SKM-1 treated with dmso at 0.1 percent for 144 hours (cell line): ENCODE measurements around the gene PKP3.
"Not testable (repeated sequence)": the region's sequence is repeated elsewhere in the genome, so short reads cannot be mapped to it uniquely, and the experiment has no call there.

Source experiments
- DNase-seq: peaks from one replicate; lab custom pipeline; 2025; ENCODE audit not compliant: unreplicated experiment; lab: John Stamatoyannopoulos, UW

The PKP3 gene, protein sequence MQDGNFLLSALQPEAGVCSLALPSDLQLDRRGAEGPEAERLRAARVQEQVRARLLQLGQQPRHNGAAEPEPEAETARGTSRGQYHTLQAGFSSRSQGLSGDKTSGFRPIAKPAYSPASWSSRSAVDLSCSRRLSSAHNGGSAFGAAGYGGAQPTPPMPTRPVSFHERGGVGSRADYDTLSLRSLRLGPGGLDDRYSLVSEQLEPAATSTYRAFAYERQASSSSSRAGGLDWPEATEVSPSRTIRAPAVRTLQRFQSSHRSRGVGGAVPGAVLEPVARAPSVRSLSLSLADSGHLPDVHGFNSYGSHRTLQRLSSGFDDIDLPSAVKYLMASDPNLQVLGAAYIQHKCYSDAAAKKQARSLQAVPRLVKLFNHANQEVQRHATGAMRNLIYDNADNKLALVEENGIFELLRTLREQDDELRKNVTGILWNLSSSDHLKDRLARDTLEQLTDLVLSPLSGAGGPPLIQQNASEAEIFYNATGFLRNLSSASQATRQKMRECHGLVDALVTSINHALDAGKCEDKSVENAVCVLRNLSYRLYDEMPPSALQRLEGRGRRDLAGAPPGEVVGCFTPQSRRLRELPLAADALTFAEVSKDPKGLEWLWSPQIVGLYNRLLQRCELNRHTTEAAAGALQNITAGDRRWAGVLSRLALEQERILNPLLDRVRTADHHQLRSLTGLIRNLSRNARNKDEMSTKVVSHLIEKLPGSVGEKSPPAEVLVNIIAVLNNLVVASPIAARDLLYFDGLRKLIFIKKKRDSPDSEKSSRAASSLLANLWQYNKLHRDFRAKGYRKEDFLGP

DNA sequence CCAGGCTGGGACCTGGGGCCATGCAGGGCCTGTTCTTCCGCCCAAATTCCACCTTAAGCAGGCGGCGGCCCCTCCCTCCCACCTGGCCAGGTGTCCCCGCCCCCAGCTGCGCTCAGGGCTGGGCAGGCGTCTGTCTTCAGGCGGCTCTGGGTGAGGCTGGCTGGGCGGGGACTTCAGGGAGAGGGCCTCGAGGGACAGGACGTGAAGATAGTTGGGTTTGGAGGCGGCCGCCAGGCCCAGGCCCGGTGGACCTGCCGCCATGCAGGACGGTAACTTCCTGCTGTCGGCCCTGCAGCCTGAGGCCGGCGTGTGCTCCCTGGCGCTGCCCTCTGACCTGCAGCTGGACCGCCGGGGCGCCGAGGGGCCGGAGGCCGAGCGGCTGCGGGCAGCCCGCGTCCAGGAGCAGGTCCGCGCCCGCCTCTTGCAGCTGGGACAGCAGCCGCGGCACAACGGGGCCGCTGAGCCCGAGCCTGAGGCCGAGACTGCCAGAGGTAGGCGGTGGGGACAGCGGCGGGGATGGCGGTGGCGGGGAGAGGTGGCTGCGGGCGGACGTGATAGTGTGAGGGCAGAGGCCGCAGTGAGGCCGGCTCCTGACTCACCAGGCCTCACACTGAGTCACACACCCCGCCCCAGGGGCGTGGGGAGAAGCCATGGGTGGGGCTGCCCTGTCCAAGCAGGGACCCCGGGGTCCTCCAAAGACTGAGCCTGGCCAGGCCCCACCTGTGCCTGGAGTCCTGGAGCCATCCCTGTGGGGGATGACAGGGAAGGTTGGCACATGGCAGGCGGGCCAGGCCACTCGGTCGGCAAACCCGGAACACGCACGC lies at the start of gene PKP3:
Gene PKP3 (plus strand): TSS at position 176 of the 824 bp plus-strand sequence. CDS start 84 bp downstream, at position 260.
- no peak for DNase-seq

DNA sequence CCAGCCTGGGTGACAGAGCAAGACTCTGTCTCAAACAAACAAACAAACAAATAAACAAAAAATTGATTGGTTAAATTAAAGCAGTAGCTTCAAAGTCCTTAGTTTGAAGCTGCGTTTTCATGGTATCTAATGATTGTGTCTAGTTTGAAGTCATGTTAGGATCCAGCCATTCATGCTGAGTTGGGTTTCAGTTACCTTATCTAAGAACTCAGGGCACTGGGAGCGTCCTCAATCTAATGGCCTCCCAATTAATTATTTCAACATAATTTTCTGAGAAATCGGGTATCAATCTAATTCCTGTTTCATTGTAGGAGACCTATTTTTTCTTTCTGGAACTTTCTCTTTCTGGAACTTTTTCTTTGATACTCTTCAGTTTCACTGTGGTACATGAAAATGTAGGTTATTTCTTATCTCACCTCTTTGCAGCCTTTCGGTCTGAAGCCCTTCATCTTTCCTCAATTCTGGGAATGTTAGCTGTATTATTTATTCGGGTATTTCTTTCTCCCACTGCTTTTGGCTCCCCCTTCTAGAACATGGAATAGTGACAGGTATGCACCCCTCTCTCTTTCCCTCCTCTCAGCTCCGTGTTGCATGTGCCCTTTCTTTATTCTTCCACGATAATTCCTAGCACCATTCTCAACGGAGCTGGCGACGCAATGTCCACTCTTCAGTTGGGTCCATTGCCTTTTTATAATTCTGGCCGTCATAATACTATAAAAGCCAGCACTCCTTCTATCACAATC lies 49.0 kb upstream of the PKP3 start:
- no peak for DNase-seq

DNA sequence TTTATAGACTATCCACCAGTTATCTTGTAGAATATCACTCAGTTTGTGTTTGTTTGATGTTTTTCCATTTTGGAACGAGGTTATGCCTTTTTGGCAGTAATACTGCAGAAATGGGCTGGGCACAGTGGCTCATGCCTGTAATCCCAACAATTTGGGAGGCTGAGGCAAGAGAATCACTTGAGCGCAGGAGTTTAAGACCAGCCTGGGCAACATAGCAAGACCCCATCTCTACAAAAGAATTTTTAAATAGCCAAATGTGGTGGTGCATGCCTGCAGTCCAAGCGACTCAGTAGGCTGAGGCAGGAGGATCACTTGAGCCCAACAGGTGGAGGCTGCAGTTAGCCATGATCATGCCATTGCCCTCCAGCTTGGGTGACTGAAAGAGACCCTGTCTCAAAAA lies 47.5 kb upstream of the PKP3 start:
- no peak for DNase-seq

DNA sequence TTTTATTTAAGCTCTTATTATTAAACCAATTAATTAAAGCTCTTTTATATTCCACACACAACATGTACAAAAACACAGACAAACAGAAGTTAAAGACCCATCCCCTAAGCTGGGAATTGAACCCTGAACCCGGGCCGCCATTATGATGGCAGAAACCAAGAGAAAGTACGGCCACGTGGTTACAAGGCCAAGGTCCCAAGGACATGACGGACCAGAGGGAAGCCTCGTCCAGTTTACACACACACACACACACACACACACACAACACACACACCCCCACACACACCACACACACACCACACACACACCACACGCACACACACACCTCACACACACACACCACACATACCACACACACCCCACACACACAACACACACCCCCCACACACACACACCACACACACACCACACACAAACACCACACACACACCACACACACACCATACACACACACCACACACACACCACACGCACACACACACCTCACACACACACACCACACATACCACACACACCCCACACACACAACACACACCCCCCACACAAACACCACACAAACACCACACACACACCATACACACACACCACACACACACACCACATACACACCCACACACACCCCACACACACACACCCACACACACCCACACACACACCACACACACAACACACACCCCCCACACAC lies 44.6 kb upstream of the PKP3 start:
- DNase-seq = not testable (repeated sequence)

DNA sequence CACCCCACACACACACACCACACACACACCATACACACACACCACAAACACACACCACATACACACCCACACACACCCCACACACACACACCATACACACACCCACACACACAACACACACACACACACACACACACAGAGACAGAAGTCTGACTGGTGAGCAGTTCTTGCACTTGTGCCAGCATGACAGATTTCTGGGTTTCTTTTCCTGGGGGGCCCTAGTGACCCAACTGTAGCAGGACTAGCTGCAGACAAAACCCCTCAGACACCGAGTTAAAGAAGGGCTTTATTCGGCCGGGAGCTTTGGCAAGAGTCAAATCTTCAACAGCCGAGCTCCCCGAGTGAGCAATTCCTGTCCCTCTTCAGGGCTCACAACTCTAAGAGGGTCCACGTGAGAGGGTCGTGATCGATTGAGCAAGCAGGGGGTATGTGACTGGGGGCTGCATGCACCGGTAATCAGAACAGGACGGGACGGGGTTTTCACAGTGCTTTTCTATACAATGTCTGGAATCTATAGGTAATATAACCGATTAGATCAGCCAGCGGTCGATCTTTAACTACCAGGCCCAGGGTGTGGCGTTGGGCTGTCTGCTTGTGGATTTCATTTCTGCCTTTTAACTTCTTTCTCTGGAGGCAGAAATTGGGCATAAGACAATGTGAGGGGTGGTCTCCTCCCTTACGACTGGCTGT lies 43.8 kb upstream of the PKP3 start:
- DNase-seq = not testable (repeated sequence)

DNA sequence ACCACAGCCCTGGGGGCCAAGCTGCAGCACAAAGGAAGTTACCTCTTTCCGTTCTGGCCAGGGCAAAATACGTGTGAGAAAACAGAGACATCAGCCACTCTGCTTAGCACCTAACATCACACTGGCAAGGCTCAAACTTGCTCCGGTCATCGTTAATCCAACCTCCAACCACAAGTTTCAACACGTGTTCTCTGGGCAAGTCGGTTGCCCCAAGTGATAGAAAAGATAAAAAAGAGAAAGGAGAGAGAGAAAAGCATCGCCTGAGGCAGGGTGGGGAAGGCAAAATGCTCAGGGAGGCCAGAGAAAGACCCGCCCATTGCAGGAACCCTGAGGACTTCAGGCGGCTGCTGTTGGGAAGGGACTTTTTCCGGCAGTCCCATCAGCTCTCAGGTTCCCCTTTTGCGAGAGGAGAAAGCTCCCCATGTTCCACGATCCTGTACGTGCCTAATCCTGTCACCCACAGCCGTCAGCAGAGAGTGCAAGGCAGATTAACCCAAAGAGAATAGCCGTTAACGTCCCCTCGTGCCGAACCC lies 43.2 kb upstream of the PKP3 start:
- peak; percentile 51 for DNase-seq

DNA sequence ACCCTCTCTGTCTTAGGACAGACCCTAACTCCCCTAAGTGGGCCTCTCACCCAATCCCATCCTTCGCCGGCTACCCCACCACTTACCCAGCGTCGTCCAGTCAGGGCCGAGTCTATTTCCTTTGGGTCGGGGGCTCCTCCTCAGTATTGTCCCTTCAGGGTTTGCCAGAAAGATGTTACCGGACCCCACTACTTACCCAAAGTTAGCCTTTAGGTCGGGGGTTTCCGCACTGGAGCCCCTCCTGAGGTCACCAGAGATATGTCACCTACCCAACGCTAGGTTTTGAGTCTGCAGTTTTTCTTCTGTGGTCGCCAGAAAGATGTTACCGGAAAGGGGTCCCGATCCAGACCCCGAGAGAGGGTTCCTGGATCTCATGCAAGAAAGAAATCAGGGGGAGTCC lies 42.6 kb upstream of the PKP3 start:
- DNase-seq = no peak

DNA sequence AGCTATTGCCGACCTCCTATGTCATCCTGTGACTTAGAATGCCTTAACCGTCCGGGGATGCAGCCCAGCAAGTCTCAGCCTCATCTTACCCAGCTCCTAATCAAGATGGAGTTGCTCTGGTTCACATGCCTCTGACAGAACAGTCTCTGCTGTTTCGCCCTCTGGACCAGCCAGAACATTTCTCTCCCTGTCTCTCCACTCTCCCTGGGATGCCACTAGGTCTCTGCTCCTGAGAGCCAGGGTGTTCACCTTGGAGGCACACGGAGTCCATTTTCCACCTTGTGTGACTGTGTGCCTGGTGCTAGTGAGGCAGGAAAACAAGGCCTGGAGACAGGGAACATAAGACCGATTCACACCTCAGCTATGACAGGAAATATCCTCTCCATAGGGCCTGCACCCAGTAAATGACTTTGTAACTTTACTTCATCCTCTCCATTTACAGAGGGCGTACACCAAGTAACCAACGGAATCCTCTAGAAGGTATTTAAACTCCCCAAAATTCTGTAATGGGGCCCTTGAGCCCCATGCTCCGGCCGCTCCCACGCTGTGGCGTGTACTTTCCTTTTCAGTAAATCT lies 41.5 kb upstream of the PKP3 start:
- no peak for DNase-seq

DNA sequence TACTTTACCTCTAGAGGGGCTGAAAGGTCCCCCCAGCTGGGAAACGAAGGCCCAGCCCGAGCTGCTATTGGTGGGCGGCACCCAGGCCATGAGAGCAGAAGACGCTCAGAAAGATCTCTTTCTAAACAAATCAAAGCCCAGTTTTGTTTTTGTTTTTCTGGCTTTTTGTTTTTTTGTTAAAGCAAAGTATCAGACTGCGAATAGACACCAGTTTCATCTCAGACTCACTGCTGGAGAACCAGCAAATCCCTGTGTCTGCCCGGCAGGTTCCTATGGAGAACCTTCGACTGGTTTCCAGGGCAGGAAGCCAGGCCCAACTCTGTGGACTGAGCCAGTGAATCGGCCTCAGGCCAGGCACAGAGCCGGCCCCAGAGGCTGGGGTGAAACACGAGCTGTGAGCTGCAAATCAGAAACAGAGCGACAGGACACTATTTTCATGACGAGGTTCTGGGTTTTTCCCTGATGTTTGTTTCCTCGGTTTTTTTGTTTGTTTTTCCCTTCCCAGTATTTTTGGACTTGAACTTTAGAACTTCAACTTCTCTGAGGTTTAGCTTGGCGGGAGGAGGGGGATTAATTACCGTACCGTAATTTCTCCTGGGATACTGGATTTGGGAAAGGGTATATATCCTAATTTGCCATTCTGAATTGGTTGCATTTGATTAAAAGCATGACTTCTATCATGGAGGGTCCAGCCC lies 40.7 kb upstream of the PKP3 start:
- DNase-seq = no peak

DNA sequence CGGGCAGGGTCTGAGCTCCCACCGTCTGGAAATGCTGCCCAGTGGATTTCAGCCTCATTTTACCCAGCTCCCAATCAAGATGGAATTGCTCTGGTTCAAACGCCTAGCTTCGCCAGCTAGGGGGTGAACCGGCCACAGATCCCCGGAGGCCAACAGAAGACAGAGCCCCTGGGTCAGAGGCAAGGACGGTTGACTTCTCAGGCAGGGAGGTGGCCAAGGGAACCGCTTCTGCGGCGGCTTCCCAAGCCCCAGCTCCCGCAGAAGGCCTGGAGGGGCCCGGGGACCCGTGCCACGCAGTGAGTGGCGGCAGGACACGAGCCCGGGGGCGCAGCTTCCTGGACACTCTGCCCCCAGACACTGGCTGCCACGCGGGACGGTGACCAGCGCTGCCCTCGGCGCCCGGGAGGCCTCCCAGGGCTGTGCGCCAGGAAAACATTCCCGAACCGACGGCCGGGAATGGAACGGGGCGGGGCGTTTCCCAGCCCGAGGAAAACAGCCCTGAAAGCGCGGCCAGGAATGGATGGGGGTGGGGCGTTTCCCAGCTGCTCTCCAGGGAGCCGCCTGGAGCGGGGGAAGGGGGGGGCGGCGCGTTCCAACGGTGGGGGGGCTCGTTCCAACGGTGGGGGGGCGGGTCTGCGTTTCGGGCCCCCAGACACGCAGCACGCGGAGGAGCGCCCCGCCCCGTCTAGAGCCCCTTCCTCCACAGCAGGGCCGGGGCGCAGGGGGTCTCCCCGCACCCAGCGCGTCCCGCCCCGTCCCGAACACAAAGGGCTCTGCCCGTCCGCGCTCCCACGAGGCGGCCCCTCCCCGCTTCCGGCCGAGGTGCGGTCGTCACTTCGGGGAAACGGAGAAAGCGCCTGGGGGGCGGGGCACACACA lies 38.2 kb upstream of the PKP3 start:
- no peak for DNase-seq

DNA sequence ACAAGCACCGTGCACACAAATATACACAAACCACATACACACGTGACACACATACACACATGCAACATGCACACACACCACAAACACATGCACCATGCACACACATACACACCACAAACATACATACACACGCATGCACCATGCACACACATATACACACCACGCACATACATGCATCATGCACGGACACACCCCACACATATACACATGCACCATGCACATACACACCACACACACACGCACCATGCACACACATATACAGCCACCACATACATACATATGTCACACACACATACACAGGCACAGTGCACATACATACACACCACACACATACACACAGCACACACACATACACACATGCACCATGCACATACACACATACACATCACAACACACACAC lies 37.4 kb upstream of the PKP3 start:
- no peak for DNase-seq

DNA sequence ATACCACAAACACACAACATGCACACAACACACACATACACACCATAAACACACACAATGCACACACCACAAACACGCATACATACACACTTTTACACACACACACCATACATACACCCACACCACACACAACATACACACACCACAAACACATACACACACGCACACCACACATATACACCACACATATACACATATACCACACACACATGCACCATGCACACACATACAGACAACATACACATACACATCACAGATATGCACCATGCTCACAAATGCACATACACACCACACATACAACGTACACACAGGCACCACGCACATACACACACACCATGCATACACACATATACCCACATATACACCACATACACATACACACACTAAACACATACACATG lies 36.4 kb upstream of the PKP3 start:
- no peak for DNase-seq

DNA sequence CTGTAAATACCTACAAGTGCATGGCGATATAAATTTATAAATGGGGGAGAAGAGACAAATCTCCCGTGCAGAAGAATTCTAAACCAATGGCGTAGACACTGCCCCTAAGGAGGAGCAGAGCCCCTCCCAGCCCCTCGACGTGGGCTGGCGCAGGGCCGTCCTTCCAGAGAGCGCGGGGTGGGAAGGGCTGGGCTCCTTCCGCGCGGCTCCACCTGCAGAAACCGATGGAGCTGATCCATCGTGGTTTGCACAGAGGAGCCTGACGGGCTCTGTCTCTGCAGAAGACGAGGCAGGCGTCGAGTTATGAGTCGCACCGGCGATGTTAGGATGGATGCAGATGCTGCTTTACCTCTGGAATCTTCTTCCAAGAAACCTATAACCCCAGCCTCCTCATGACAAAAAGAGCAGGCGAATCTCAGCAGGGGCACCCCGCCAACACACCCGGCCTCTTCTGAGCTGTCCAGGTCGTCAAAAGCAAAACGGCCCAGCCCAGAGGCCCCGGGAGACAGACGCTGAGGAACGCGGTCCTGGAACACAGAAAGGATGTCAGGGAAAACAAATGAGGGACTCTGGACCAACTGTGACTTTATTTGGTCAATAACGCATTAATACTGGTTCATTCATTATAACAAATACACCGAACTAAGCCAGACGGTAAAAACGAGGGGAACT lies 35.7 kb upstream of the PKP3 start:
- no peak for DNase-seq

DNA sequence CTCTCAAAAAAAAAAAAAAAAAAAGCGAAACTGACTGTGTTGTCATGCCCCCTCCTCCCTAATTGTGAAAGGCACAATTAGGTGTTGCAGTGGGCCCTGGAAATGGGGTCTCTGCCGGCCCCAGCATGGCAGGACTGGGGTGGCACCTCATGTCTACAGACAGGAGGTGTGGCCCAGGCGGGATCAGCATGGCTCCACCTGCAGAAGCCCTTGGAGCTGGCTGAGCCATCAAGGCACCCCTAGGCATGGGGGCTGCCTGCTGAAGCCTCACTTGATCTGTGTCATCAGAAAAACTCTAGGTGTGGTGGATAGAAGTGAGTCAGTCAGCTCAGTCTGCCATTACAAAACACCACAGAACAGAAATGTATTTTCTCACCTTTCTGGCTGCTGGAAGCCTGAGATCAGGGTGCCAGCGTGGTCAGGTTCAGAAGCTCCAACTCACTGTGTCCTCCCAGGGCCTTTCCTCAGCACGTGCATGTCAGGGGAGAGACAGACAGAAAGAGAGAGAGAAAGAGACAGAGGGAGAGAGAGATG lies 34.8 kb upstream of the PKP3 start:
- DNase-seq = no peak

DNA sequence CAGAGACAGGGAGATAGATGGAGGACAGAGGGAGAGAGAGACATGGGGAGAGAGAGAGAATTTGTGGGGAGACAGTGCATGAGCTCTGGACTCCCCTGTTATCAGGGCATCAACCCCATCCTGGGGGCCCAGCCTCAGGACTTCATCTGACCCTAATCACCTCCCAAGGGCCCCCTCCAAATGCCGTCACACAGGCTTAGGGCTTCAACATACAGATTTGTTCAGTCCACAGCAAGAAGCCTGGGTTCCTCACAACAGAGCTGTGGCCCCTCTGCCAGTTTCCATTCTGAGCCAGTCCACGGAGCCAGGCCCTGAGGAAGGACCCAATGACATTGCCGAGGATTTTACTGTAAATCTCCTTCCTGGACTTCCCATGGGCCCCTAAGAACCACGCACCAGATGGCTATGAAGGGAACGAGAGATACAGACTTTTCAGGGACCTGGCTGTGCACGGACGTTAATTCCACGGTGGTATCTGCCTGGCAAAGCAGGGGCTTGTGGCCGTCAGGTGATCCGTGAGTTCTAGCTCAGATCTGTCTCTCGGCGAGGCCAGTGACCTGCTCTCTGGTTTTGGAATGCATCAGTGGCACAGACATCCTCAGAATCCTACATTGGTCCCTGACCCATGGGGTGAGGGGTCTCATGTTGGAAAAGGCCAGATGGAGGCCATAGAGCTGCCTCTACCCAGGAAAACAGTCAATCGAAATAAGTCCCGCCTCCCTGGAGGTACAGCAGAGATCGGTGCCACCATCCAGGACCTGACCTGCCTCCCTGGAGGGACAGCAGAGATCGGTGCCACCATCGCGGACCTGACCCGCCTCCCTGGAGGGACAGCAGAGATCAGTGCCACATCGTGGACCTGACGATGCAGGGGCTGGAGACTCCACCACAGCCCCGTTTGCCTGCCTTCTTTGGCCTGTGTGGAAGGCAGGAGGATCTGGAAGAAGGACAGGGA lies 33.4 kb upstream of the PKP3 start:
- DNase-seq = no peak
